ENCODE measurements around the gene PAQR4.
A peak's percentile ranks its signal among the peaks of the same experiment; 100 is the strongest.

Gene PAQR4

DNA sequence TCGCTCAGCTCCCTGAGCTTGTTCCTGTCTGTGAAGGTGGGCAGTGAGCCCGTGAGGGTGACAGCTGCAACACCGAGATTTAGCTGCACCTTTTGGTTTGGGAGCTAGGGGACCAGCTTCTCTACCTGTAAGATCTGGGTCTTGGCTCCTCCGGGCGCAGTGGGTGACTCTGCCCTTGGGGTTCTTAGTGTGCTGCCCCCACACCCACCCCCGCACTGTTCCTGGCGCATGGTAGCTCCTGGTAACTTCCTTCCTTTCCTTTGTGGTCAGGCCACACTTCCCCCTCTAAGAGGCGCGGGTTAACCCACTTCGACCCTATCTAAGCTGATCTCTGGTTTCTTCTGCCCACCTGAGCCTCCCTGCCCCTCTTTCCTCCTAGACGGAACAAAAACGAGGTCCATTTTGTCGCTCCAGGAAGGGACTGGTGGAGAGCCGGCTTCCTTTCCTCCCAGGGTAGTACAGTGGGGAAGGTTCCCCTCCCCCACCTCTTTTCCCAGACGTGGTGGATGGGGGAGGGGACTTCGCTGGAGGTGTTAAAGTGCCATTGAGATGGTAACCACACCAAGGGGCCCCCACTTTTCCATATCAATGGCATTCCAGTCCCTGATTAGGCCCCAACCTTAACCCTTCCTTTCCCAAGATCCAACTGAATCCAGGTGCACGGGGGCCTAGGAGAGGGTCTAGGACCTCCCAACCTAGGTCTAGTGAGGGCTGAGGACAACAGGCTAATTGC, 39.0 kb downstream of the PAQR4 start:
- DNase-seq = peak; percentile 64

DNA sequence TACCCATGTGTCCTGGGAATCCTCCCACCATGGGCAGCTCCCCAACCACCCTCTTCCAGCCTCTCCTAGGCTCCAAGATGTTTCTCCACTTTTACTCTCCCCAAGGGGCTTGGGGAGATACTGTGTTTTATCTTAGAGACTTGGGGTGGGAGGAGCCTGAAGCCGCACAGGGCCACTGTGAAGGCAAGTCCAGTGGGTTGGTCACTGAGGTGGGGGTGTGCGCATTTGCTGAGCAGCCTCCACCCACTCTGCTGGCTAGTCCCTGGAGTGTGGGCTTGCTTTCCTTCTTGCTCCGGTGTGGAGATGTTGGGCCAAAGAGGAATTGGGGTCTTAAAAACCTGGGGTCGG, 39.5 kb downstream of the PAQR4 start:
- DNase-seq = no peak

DNA sequence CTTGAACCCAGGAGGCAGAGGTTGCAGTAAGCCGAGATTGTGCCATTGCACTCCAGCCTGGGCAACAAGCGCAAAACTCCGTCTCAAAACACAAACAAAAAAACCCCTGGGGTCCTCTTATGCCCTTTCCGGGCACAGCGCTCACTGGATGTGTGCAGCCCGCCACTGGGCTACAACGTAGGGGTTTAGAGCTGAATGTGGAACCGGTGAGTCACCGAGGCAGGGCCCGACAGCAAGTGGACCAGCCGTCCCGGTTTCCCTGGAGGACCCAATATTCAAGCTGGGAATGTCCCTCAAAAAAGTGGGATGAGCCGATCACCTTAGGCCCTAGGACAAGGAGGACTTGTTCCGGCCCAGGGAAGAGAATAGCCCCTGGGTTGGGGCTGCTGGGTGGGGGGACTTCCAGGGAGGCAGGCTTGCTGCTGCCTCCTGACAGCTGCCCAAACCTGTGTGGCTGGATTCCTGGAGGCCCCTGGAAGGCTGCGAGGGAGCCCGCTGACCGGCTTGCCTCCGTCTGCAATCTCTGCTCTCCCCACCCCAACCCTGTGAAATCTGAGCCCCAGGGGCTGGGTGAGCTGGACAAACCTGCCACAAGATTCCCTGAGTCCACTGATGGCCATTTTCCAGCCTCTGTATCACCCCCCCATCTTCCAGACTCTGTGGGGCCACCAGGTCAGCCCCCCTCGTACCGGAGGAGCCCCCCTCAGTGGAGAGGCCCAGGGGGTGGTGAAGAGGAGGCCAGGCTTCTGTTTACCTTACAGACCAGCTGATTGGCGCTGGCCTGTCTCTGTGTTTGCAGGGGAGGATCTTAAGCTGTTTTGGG, 40.6 kb downstream of the PAQR4 start:
- DNase-seq = no peak

DNA sequence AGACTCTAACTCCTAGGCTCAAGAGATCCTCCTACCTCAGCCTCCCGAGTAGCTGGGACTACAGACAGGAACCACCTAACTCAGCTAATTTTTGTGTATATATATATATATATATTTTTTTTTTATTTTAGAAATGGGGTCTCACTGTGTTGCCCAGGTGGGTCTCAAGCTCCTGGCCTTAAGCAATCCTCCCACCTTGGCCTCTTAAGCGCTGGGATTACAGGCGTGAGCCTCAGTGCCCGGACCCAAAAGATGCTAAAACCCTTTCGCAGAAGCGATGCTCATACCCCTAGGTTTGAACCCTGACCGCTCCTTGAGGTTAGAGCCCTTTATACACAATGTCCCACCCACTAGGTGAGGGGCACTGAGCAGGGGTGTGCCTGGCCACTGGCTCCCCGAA, 41.4 kb downstream of the PAQR4 start:
- no peak for DNase-seq

DNA sequence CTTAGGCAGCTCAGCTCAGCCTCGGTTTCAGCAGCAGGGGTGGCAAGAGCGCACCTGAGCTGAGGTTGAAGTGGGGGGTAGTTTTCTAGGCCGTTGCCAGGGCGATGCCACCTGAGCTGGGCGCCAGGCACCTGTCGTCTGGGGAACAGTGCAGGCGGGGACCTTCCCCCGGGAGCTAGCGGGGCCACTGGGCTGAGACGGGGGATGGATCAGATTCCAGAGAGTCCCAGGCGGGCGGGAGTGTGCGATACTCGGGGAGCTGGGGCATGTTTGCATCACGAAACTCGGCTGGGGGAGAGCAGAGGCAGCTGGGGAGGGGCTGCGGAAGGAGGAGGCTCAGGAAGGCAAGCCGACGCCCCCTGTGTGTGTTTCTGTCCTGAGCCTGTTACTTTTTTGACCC, 43.1 kb downstream of the PAQR4 start:
- DNase-seq = no peak

DNA sequence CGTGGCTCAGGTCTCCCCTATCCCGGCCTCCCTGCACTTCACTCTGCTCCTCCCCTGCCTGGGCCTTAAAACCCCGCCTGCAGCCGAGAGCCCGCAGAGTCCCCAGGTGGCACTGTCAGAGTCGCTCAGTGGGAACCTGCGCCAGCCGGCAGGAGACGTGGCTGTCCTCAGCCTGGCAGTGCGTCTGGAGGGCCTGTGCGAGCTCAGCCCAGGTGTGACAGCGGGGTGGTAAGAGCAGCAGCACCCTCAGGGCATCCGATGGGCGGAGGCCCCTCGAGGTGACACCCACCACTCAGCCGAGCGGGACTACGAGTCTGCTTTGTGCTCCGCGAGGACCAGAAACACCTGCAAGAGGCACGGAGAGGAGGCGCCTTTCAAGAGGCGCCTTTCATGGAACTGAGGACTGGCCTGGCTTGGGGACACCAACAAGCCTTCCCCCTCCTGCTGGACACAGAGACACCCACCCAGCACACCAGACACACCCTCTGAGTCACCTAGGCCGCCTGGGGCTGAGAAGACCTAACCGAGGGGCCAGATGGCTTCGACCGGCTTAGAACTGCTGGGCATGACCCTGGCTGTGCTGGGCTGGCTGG, 43.8 kb downstream of the PAQR4 start, which contains the start of gene CLDN9:
TSS of gene CLDN9 (plus strand) at position 96 of the 593 bp plus-strand sequence. CDS start at position 536, 440 bp downstream.
- DNase-seq = no peak

DNA sequence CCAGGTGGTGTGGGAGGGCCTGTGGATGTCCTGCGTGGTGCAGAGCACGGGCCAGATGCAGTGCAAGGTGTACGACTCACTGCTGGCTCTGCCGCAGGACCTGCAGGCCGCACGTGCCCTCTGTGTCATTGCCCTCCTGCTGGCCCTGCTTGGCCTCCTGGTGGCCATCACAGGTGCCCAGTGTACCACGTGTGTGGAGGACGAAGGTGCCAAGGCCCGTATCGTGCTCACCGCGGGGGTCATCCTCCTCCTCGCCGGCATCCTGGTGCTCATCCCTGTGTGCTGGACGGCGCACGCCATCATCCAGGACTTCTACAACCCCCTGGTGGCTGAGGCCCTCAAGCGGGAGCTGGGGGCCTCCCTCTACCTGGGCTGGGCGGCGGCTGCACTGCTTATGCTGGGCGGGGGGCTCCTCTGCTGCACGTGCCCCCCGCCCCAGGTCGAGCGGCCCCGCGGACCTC, 44.4 kb downstream of the PAQR4 start:
- no peak for DNase-seq

DNA sequence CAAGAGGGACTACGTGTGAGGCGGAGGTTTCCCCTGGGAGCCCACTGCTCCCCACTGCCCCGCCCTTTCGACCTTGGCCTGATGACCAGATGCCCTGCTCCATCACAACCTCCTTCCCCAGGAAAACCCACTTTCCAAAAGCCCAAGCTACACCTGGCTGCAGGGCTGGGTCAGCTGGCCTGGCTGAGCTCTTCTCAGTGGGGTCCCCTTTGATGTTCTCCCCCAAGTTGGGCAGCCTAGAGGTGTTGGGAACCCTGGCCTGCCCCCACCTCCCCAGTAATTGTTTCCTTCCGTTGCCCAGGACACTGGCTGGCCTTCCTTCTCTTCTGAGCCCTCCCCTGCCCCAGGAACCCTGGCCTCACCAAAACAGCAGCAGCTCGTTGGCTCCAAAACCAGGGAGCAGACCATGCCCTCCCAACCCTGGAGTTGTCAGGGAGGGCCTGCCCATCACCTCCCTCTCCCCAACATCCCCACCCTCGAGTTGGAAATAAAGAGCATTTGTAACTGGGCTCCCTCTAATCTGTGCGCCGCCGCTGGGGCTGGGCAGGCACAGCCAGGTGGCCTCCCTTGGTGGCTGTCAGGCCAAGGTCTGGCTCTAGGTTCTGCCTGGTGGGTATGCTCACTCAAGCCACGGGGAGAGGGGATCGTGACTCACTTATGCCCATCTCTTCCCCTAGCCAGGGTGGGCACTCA, 45.0 kb downstream of the PAQR4 start:
- no peak for DNase-seq

DNA sequence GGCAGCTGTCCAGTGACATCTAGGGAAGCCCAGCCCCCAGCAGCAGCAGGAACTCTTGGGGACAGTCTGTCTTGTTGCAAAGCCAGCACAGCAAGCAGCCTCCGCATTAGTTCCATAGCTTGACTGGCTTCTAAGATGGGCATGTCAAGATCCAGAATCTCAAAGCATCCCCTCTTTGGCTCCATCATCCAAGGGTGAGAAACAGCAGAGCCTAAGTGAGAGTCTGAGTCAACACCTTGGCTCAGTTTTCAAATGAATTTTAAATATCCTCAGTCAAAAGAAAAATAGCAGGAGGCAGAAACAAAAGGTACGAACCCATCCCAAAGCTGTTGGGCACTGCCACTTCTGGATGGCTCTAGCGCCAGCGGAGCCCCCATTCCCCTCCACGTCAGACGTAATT, 45.8 kb downstream of the PAQR4 start:
- DNase-seq = no peak

DNA sequence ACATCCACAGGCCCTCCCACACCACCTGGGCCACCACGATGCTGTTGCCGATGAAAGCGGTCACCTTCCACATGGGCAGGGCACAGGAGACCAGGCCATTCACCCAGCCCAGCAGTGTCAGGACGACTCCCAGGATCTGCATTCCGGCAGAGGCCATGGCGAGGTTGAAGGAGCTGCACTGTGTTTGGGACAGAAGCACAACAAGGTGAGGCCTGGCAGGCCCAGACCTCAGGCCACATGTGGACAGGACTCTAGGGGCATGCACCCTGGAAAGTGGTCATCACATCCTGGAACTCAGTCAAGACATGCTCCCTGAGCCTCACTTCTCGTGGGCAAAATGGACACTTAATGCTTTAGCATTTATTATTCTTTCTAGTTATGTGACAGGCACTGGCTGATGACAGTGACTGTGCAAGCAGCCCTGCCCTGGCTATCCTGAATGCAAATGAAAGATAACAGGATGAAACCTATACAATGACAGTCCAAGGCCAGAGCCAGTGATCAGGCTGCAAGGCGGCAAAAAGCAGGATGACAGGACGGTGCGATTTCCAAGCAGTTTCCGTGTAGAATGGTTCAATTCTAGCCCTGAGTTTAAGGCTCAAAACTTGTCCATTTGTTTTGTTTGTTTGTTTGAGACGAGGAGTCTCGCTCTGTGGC, 46.8 kb downstream of the PAQR4 start:
- DNase-seq = no peak

DNA sequence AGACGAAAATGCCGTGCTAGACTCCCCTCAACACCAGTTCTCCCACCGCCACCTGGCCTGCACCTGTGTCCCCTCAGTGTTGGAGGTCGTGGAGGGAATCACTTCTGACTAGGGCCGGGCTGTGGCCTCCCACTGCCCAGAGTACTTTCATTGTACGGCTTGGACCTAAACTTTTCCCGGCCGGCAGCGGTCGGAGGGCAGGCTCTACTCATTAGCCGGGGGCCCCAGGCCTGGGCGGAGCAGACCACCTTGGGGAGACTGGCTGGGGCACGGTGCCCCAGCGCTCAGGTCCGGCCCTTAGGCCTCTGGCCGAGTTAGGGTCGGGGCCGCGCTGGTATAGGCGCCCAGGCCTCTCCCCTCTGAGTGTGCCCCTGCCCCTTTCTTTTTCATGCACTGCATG, 48.2 kb downstream of the PAQR4 start:
- DNase-seq = no peak

DNA sequence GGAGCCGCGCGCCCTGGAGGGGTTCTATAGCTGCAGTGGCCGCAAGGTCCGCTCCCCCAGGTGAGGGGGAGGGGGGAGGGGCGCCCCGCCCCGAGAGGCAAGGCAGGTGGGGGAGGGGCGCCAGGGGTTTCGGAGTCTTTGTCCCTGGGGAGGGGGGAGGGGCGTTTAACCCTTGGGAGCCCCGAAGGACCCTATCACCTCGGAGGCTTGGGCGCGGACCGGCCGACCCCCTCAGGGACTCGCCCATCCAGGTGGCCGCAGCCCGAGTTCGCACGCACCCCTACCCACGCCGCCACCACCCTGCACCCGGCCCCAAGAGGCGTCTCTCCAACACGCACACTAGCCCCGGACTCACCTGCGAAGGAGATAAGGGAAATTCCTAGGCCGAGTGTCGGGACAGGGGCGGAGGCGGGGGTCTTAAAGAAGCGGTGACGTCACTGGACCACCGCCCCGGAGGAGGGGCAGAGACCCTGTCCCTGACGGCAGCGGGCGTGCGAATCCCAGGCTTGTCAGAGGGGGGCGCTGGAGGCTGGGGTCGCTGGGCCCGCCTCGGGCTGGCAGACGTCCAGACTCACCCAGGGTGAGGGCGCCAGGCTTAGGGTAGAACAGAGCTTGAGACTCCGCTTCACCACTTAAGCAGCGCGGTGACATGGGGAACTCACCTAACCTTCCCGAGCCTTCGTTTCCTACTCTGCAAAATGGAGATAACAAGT, 48.8 kb downstream of the PAQR4 start, which contains the start of gene CLDN6:
TSS of gene CLDN6 (minus strand) at position 390 of the 713 bp plus-strand sequence. CDS start 2,162 bp downstream, outside the sequence.
- DNase-seq = no peak

DNA sequence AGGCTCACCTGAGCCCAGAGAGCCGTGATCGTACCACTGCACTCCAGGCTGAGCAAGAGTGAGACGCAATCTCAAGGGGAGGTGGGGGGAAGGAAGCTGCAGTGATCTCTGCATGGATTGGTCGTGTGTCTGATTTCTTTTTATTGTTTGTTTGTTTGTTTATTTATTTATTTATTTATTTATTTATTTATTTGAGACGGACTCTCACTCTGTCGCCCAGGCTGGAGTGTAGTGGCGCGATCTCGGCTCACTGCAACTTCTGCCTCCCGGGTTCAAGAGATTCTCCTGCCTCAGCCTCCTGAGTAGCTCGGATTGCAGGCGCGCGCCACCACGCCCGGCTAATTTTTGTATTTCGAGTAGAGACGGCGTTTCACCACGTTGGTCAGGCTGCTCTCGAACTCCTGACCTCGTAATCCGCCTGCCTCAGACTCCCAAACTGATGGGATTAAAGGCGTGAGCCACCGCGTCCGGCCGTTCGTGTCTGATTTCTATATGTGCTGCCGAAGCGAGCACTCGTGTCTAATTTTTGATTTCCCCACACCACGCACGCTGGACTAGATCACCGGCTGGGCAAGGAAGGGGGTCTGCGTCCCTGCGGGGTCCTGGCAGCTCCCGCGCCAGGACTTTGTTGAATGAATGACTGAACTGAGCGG, 50.6 kb downstream of the PAQR4 start:
- no peak for DNase-seq

DNA sequence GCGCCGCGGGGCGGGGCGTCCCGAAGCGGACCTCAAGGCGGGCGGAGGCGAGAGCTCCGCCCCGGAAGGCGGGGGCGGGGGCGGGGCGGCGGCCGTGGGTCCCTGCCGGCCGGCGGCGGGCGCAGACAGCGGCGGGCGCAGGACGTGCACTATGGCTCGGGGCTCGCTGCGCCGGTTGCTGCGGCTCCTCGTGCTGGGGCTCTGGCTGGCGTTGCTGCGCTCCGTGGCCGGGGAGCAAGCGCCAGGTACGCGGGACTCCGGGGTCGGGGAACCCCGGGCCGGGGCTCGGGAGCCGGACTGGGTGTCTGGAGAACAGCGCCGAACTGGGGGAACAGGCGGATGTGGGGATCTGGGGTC, 51.1 kb downstream of the PAQR4 start, which contains the start of gene TNFRSF12A:
TSS of gene TNFRSF12A (plus strand) at position 122 of the 357 bp plus-strand sequence. CDS start at position 152, 30 bp downstream.
- DNase-seq = peak; percentile 86

DNA sequence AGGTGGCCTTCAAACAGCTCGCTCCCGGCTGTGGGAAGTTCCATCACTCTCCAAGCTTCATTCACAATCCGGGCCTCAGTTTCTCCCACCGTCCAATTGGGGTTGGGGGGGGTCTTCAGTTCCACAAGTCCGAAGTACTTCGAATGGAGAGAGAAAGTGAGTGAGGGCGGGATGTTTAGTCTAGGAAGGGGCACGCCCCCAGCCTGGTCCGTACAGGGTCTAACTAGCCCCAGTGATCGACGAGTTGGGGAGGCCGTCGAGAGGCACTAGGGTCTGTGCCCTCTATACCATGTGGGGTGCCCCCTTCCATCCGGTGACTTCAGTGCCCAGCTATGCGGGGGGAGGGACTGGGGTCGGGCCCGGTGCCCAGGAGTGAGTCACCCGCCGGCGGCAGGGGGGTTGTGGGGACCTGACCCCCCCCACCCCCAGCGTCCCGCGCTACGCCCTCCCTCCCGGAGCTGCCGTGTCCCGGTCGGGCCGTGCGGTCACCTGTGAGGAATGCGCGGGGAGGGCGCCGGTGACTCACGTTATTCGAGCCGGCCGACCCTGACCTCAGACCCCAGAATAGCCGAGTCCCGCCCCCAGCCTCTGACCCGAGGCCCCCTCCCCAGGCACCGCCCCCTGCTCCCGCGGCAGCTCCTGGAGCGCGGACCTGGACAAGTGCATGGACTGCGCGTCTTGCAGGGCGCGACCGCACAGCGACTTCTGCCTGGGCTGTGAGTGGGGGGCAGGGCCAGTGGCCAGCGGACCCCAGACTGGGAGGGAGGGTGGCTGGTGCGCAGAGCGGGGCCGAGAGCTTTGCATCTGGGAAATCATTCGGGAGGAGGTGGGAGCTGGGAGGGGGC, 51.7 kb downstream of the PAQR4 start:
- DNase-seq = peak; percentile 79

DNA sequence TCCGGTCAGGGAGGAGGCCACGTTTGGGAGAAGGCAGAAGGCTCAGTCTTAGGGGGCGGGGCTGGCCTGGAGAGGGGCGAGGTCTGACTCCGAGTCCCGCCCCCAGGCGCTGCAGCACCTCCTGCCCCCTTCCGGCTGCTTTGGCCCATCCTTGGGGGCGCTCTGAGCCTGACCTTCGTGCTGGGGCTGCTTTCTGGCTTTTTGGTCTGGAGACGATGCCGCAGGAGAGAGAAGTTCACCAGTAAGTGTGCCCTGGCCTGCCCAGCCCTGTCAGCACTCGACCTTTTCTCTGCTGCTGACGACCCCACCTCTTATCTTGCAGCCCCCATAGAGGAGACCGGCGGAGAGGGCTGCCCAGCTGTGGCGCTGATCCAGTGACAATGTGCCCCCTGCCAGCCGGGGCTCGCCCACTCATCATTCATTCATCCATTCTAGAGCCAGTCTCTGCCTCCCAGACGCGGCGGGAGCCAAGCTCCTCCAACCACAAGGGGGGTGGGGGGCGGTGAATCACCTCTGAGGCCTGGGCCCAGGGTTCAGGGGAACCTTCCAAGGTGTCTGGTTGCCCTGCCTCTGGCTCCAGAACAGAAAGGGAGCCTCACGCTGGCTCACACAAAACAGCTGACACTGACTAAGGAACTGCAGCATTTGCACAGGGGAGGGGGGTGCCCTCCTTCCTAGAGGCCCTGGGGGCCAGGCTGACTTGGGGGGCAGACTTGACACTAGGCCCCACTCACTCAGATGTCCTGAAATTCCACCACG, 52.5 kb downstream of the PAQR4 start:
- DNase-seq = peak; percentile 86

DNA sequence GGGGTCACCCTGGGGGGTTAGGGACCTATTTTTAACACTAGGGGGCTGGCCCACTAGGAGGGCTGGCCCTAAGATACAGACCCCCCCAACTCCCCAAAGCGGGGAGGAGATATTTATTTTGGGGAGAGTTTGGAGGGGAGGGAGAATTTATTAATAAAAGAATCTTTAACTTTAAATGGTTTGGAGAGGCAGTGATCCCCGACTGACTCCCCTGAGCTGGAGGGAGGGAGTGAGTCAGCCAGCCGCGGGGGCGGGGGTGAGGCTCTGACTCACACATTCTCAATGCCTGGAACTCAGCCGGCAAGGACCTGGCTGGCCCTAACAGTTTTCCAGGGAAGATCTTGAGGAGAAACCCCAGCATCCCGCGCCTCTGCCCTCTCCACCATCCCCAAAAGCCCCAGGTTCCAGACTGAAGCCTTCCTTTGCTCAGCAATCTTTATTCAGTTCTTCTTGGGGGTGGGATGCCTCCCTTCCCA, 53.1 kb downstream of the PAQR4 start:
- peak; percentile 93 for DNase-seq

DNA sequence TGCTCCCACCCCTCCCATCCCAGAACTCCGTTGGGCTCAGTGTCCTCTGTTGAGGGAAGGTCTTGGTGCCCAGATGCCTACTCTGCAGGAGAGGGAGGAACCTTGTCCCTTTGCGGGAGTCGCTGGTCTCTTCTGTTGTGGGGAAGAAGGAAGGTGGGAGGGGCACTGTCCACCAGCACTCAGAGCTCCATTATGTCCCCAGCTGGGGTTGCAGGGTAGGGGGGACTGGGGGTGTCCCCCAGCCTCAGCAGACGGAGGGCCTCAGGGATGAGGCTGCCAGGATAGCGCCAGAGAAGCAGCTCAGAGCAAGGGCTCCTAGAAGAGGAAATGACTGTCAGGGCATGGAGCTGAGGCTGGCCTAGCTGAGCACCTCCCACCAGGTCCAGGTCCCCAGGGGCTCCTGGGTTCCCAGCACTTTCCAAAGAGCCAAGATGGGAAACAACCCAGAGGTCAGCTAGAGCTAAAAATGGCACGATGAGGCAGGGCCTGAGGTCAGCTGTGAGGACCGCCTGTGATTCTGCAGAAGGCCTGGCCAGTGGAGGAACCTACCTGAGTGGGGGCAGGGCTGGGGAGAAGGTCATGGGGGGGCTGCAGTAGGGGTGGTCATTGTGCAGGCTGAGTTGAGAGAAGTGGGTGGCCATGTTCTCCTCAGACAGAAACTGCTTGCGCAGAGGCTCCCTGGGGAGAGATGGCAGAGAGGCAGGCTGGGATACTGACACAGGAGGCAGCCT, 53.7 kb downstream of the PAQR4 start:
- DNase-seq = peak; percentile 75

Measured in activated CD8-positive, alpha-beta memory T cell treated with anti-CD3 and anti-CD28 coated beads for 24 hours (primary cell).